Inferior parietal cortex (tissue), 1 donor: ENCODE measurements around the gene PXK.
"Not testable (repeated sequence)": the region's sequence is repeated elsewhere in the genome, so short reads cannot be mapped to it uniquely, and the experiment has no call there.

ENCODE experiments used
- DNase-seq: peaks from one replicate; pipeline ENCODE4 v3.0.0-alpha.2; 2016; ENCODE audit errors: extremely low spot score

The PXK gene

DNA sequence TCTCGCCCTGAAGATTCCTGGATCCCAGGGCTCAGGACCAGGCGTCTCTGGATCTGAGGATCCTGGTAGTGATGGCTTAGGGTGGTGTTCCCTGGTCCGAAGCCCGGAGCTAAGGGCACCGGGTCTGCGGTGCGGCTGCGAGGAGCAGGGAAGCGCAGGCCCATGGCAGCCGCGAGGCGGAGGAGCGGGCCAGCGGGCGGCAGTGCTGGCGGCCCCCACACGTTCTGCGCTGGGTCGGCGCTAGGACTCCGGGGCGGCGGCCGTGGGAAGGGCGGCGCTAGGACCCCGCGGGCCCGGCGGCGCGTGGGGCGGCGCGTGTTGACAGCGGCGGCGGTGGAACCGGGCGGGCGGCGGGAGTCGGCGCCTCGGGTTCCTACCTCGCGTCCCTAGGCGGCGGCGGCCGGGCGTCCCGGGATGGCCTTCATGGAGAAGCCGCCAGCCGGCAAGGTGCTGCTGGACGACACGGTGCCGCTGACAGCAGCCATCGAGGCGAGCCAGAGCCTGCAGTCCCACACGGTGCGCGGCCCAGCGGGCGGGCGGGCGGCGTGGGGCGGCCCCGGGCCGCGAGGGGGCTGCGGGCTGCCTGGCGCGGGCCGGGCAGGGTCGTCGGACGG is at the start of gene PXK:
PXK (plus strand) TSS at position 318 of the 614 bp plus-strand sequence; CDS start at position 415, 97 bp downstream.
- DNase-seq = peak; percentile 77

DNA sequence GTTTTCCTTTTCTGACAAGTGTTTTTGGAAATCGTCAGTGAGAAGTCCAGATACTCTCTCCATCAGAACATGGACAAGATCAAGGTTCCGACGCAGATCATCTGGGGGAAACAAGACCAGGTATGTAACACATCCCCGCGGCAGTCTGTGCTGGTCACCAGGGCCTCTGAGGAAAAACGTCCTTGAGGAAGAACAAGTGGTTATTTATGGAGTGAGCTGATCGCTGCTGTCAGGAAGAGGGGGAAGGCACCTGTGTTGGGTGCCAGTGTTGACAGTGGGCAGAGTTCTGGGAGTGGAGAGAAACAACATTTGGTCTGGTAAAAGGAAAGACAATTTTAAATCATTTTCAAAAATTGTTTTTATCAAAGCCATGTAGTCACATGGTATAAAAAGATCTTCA is 47.4 kb upstream of the PXK start:
- no peak for DNase-seq

DNA sequence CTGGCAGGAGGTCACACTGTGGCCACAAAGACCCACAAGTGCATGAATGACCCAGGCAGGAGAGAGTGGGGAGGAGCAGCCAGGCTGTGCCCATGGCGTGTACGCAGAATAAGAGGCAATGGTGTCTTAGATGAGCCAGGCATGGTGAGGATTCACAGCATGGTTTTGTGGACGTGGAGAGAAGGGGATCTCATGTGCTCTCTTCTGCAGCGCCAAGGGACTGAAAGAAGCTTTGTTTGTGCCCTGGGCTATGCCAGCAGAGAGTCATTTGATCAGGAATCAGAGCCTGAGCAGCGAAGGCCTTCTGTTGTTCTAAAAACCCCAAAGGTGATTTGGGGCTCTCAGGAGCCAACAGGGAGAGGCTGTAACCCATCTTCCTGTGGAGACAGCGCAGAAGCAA is 45.3 kb upstream of the PXK start:
- peak; percentile 70 for DNase-seq

DNA sequence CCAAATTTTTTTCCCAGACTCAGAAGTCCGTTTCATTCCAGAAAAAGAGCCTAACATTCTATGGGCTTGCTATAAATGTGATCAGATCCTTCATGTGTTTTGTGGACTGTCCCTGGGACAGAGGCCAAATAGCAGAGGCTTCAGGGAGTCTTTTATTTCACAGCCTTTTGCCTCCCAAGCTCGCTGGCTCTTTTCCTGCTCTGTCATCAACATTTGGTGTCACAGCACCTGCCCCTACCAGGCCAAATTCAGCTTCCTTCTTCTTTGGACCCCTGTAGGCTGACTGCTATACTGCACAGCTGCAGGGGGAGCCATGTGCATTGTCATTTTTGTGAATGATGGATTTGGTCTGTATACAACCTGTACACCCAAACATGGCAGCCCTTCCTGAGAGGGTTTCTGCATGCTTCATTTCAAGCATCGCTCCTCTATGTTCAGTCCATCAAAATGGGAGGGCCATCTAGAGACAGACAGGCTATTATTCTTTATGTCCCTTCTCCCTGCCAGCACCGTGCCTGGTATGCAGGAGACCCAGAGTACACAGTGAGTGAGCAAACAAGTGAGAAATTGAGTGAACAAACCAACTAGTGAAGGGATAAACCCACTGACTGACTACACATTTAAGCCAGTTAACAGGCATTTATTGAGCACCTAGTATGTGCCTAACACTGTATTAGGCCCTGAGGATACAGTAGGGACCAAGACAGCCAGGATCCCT is 44.5 kb upstream of the PXK start:
- no peak for DNase-seq

DNA sequence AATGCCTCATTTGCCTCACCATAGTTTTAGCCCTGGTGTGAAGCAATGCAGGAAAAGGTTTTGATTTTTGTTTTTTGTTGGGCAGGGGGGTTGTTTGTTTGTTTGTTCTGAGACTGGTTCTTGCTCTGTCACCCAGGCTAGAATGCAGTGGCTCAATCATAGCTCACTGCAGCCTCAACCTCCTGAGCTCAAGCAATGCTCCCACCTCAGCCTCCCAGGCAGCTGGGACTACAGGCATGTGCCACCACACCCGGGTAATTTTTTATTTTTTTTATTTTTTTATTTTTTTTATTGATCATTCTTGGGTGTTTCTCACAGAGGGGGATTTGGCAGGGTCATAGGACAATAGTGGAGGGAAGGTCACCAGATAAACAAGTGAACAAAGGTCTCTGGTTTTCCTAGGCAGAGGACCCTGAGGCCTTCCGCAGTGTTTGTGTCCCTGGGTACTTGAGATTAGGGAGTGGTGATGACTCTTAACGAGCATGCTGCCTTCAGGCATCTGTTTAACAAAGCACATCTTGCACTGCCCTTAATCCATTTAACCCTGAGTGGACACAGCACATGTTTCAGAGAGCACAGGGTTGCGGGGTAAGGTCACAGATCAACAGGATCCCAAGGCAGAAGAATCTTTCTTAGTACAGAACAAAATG is 43.6 kb upstream of the PXK start:
- DNase-seq = not testable (repeated sequence)

DNA sequence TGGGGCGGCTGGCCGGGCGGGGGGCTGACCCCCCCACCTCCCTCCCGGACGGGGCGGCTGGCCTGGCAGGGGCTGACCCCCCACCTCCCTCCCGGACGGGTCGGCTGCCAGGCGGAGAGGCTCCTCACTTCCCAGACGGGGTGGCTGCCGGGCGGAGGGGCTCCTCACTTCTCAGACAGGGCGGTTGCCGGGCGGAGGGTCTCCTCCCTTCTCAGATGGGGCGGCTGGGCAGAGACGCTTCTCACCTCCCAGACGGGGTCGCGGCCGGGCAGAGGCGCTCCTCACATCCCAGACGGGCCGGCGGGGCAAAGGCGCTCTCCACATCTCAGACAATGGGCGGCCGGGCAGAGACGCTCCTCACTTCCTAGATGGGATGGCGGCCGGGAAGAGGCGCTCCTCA is 42.2 kb upstream of the PXK start:
- not testable (repeated sequence) for DNase-seq

DNA sequence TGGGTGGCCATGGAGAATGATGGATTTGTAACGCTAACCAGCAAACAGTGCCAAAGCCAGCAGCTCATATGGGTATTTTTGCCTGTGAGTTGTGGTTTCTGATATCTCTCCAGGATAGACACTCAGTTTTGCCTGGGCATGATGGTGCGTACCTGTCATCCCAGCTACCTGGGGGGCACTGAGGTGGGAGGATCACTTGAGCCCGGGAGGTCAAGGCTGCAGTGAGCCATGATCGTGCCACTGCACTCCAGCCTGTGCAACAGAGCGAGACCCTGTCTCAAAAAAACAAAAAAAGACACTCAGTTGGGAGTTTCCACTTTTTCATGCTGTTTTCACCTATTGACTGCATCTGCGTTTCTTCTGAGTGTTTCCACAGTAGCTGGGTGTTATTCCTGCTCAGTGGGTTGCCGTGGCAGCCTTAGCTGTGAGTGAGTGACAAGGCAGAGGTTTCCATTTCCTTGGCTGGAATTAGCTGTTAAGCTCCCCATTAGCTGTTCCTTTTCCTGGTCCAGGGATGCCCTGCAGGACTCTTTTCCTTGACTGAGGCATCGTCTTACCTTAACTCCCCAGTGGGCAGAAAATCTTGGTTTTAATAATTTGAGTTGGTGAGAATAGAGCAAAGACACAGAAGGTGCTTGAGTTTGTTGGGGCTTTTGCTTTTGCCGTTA is 40.9 kb upstream of the PXK start:
- no peak for DNase-seq

DNA sequence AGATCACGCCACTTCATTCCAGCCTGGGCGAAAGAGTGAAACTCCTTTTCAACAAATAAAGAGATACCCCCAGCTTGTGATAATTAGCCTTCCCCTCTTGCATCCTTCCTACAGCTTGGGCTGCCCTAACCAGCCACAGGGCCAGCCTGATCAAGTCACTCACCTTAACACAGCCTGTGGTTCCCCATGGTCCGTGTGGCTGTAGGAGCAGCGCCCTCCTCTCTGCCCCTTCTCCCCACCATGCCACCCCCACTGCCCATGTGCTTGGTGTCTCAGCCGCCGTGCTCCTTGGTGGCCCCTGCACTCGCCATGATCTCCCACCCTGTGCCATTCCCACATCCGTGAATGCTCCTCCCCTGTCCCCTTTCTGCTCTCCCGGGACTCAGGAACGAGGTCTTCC is 39.8 kb upstream of the PXK start:
- no peak for DNase-seq

DNA sequence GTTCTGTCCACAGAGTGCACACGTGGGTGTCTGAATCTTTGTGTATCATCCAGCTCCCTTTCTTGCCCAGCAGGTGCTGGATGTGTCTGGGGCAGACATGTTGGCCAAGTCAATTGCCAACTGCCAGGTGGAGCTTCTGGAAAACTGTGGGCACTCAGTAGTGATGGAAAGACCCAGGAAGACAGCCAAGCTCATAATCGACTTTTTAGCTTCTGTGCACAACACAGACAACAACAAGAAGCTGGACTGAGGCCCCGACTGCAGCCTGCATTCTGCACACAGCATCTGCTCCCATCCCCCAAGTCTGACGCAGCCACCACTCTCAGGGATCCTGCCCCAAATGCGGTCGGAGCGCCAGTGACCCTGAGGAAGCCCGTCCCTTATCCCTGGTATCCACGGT is 39.2 kb upstream of the PXK start:
- no peak for DNase-seq

DNA sequence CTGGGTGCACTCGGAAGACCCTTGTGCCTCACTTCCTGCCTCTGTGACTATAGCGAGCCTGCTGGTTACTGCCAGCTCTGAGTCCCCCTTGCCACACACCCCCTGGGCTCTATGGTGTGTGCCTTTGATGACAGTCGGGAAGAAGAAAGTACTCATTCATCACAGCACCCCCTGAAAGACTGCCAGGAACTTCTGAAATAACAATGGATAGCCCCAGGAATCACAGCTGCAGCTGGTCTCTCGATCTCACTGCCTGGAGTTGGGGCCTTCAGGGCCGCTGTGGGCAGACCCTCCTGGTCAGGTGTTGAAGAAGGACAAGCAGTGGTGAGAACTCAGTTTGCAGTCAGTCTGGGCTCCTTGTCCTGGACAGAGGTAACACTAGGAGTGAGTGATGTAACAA is 36.4 kb upstream of the PXK start:
- peak; percentile 88 for DNase-seq

DNA sequence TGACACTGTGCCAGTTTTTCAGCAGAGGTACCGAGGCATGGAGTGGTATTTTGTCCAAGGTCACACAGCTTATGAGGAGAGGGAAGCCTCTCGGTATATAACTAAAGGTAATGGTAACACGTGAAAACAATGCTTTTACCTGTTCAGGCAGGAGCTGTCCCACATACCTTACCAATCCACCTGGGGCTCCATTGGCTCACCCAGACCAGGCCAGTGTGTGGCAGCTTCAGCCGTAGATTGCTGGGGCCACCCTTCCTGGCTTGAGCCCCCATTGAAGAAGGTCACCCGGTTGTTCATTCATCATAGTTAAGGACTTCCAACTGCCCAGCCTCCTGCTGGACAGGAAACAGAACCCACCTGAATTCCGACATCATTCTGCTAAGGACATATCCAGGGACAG is 35.8 kb upstream of the PXK start:
- no peak for DNase-seq

DNA sequence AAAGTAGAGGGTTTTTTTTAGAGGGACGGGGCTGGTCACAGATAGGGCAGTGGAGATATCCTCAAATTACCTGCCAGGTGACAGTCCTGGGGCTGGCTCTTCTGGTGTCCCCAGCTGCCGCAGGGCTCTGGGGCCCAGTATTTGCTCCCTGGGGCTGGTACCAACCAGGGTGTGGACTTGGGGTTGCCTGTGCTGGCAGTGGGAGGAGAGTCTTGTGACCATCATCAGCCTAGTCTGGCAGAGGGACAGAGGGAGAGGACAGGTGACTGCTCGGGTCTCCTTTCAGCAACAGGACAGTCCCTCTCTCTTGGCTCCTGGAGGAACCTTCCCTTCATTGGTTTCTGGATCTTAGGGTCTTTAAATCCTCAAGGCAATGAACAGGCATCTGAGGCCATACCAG is 34.5 kb upstream of the PXK start:
- DNase-seq = no peak

DNA sequence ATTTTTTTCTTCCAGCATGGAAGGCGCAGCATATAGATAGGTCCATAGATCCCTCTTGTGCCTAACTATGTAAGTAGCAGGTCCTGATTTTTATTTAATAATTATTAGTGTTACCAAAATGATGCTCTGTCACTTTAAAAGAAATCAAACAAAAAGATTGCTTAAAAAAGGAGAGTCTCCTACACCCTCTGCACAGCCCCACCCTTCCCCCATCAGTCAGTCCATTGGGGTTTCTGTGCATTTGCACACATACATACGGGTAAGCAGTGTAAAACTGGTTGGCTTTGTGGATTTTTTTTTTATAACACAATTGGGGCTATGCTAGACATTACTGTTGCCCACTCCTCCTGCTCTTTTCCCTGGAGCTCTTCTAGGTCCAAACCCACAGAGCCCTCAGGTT is 33.6 kb upstream of the PXK start:
- no peak for DNase-seq

DNA sequence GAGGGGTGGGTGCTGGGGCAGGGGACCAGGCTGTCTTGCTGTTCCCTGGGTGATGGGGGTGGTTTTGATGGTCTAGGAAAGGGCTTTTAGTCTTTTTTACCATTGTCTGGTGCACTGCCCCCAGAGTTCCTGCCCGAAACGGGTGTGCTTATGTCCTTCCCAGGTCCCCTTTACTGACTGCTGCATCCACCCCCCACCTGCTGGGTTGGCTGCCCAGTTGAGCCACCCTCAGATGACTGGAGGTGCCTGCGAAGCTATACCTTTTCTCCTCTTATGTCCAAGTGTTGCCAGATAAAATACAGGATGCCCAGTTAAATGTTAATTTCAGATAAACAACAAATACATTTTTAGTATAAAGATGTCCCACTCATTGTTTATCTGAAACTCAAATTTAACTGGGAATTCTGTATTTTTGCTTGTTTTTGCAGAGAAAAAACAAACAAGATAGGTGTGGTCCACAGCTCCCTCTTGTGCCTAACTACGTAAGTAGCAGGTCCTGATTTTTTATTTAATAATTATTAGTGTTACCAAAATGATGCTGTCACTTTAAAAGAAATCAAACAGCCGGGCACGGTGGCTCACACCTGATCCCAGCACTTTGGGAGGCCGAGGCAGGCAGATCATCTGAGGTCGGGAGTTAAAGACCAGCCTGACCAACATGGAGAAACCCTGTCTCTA is 32.7 kb upstream of the PXK start:
- DNase-seq = peak; percentile 66

DNA sequence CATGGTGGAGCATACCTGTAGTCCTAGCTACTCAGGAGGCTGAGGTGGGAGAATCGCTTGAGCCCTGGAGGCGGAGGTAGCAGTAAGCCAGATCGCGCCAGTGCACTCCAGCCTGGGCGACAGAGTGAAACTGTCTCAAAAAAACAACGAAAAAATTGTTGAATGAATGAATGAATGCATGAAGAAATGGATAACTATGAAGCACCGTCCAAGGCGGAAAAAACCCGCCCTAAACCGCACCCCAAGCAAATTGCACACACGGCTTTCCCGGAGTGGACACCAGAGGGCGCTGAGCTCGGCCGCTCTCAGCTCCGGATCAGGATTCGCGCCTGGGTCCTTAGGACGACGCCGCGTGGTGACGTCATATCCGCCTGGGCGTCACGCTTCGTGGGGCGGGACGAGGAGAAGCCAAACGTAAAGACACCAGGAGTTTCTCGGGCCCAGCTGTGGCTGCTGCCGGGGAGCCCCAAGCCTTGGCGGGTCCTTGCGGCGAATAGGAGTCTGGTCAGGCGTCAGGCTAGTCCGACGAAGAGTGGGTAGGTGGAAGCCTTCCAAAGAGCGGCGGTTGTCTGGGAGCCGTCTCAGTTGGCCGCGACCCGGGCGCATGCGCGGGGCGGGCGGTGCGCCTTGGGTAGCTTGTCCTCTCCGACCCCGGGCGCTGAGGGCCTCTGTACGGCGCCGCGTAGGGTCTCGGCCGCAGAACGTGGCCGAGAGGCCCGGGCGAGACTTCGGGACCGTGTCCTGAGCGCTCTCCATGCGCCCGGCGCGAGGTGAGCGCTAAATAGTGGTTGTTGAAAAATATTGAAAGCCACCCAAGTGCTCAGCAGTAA is 26.6 kb upstream of the PXK start, which contains the start of the genes HTD2 and RPP14:
HTD2 (plus strand) TSS at position 639 of the 830 bp plus-strand sequence. CDS start 11,094 bp downstream, outside the sequence.
RPP14 (plus strand) TSS at position 364 of the 830 bp plus-strand sequence. CDS start 4,085 bp downstream, outside the sequence.
- peak; percentile 98 for DNase-seq

DNA sequence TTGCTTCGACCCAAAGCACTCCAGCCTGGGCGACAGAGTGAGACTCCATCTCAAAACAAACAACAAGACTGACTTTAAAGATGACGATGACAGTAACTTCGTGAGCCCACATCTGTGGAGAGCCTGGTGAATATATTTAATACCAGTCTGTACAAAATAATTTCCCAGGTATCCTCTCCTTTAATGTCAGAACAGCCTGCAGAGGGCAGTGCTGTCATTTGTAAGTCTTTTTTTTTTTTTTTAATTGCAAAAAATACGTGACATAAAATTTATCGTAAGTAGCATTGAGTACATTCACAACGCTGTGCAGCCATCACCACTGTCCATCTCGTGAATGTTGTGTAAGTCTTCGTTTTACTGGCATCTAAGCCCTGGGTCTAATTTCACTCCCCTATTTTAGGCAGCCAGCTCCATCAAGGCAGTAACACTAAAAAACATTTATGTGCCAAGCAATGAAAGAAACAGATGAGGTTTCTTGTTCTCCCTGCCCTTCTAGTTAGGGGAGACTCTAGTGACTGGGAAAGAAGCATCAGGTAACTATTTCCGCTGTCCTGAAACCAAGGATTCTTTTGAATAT is 25.0 kb upstream of the PXK start:
- DNase-seq = no peak

DNA sequence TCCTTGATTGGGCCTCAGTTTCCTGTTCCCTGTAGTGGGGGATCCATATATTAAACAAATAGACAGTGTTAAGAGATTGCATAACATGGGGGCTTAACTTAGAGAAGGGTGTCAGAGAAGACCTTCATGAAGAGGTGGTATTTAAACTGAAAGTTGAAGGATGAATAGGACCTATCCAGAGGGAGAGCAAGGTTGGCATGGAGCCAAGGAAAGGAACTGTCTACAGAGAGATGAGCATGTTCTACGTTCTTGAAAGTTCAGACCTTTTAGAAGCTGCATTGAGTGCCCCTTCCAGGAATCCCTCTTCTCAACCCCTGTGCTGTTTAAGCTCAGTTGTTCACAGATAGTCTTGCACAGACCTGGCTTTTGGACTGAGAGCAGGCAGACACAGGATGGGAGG is 24.0 kb upstream of the PXK start:
- no peak for DNase-seq

DNA sequence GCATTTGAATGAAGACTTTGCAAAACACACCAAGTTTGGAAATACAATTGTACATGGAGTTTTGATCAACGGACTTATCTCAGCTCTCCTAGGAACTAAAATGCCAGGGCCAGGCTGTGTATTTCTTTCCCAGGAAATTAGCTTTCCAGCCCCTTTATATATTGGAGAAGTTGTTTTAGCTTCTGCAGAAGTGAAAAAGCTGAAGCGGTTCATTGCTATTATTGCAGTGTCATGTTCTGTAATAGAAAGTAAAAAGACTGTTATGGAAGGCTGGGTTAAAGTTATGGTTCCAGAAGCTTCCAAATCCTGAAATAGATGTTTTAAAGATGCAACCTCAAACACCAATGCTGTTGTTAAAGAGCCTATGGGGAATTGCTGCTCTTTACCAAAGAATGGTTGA is 14.9 kb upstream of the PXK start:
- no peak for DNase-seq

DNA sequence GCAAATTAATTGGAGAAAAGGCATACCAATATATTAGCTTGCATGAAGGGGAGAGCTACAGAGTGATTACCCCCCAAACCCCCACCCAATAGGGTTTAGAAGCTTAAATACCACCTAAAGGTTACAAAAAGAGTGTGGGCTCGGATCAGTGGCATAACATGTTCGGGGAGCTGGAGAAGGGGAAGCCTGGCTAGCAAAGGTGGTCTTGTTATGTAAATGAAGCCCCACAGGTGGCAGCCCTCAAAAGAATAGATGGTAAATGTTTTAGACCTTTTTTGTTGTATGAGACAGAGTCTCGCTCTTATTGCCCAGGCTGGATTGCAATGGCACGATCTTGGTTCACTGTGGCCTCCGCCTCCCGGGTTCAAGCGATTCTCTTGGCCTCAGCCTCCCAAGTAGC is 10.9 kb upstream of the PXK start:
- no peak for DNase-seq

DNA sequence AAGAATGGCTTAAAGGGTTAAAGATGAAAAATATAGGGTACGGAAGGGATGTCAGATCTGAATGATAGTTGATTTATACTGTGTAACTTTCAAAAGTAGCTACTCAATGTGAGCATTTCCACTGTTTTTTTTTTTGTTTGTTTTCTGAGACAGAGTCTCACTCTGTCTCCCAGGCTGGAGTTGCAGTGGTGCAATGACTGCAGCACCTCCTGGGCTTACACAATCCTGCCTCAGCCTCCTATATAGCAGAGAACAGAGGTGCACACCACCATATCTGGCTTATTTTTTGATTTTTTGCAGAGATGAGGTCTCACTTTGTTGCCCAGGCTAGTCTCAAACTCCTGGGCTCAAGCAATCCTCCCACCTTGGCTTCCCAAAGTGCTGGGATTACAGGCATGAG is 9.9 kb upstream of the PXK start:
- no peak for DNase-seq
